AG04450 (cell line): Measurements from ENCODE around the gene CATSPER4. TPM values are rescaled to one million over a fixed set of nuclear protein-coding genes. Genes with fewer than 3 reads are reported as not detected.

Experiments used
- CTCF ChIA-PET: fragments of 300-600, 350-600 bp; formaldehyde crosslinking; extraction: SDS; loops from one replicate; lab custom pipeline; 2022; ENCODE audit warnings: antibody characterized with exemption, inconsistent platforms; lab: Charles Lee
- POLR2A ChIA-PET: fragments of 350-600 bp; formaldehyde crosslinking; extraction: SDS; loops from one replicate; lab custom pipeline; 2021; ENCODE audit warnings: antibody characterized with exemption, inconsistent platforms; lab: Yijun Ruan, JAX
- DNase-seq: peaks from one replicate; pipeline ENCODE4 v3.0.0-alpha.2; 2011; ENCODE audit warnings: low read depth, low spot score
- H3K27ac ChIP-seq: one replicate; pipeline ENCODE4 v1.5.1; 2012; ENCODE audit warnings: low read depth, low read length, control low read depth
- H3K27me3 ChIP-seq: one replicate; pipeline ENCODE4 v1.6.0; 2012; ENCODE audit warnings: low read length; ENCODE audit not compliant: control insufficient read depth, insufficient read depth
- H3K4me3 ChIP-seq: 2 replicates; pipeline ENCODE4 v1.5.1; 2011; ENCODE audit warnings: mild to moderate bottlenecking, low read depth, low read length, control low read depth
- H3K9me3 ChIP-seq: 2 replicates; pipeline ENCODE4 v1.5.1; 2012; ENCODE audit warnings: low read length; ENCODE audit not compliant: control insufficient read depth, insufficient read depth
- CTCF ChIP-seq: IDR thresholded peaks from 2 replicates; pipeline ENCODE4 v1.5.1; 2011; ENCODE audit warnings: low read depth, low read length, control low read depth, inconsistent platforms
- polyA plus RNA-seq: library from polyadenylated mRNA; depleted of rRNA; stranded (reverse); fragments of >200 nt; gene quantifications from 2 replicates; pipeline ENCODE4 v1.2.3, GENCODE V29; 2011

The CATSPER4 gene
- polyA plus RNA-seq, 1 experiment, result not detected

GRCh38 chr1:26175346-26175745, 15.1 kb upstream of the CATSPER4 start:
- ChIA-PET POLR2A (no interaction called here), CTCF (interaction anchor here (2.5 kb wide), 1 partner anchor 30 kb away, joined by 6 read pairs; no protein-coding TSS in a partner anchor)
- Histone ChIP-seq H3K9me3 (no peaks in the 10 kb centered on the region), H3K27ac (no peak overlapping the region), H3K4me3 (no peak overlapping the region), H3K27me3 (peaks cover 4% of the 10 kb centered on the region)
- no peak for DNase-seq
- no peak for TF ChIP-seq CTCF

GRCh38 chr1:26177182-26177684, 13.2 kb upstream of the CATSPER4 start, which contains the start of gene CNKSR1:
CNKSR1 (plus strand) TSS chr1:26177491; CDS start chr1:26177548, 57 bp downstream.
- H3K4me3 ChIP-seq, result no peak within 1 kb of the TSS
- peaks cover 4% of the 10 kb centered on the region for H3K27me3 ChIP-seq
- H3K27ac ChIP-seq, result no peak within 1 kb of the TSS
- no peak for TF ChIP-seq CTCF
- CTCF ChIA-PET, result interaction anchor here (1.3 kb wide), 1 partner anchor 145 kb away, joined by 6 read pairs; no protein-coding TSS in a partner anchor
- H3K9me3 ChIP-seq, result no peaks in the 10 kb centered on the region
- POLR2A ChIA-PET, result no interaction called here
- no peak for DNase-seq

GRCh38 chr1:26180010-26180506, 10.3 kb upstream of the CATSPER4 start:
- H3K27ac ChIP-seq, result no peak overlapping the region
- H3K9me3 ChIP-seq, result no peaks in the 10 kb centered on the region
- ChIA-PET CTCF (interaction anchor here (1.0 to 2.2 kb wide), 2 partner anchors 10 to 55 kb away, joined by 5 to 10 read pairs; partner anchors contain the start of gene ZNF593), POLR2A (no interaction called here)
- TF ChIP-seq CTCF, result no peak
- H3K4me3 ChIP-seq, result no peak overlapping the region
- no peak for DNase-seq
- H3K27me3 ChIP-seq, result peaks cover 8% of the 10 kb centered on the region

GRCh38 chr1:26181586-26182382, 8.6 kb upstream of the CATSPER4 start:
- ChIA-PET CTCF (interaction anchor here (1.2 kb wide), 2 partner anchors 9 to 12 kb away, joined by 3 to 8 read pairs; partner anchors contain the start of genes CATSPER4 and ZNF593), POLR2A (interaction anchor here (0.6 kb wide), 1 partner anchor 38 kb away, joined by 3 read pairs; no protein-coding TSS in a partner anchor)
- no peak for DNase-seq

More at GRCh38 chr1:26181586-26182382, 8.6 kb upstream of the CATSPER4 start:
- H3K9me3 ChIP-seq, result no peaks in the 10 kb centered on the region
- H3K27me3 ChIP-seq, result peaks cover 9% of the 10 kb centered on the region
- no peak overlapping the region for H3K4me3 ChIP-seq
- no peak overlapping the region for H3K27ac ChIP-seq
- TF ChIP-seq CTCF, result no peak
